ENCODE results near the gene TTYH3. TPM values are rescaled to one million over a fixed set of nuclear protein-coding genes. Genes with fewer than 3 reads are reported as not detected.

TTYH3 gene
- total and polyA plus RNA-seq, 2 of the 8 experiments (the other 6 are each of a cell fraction or from before 2014, with no cell fraction given): 66.2 to 169 TPM

DNA sequence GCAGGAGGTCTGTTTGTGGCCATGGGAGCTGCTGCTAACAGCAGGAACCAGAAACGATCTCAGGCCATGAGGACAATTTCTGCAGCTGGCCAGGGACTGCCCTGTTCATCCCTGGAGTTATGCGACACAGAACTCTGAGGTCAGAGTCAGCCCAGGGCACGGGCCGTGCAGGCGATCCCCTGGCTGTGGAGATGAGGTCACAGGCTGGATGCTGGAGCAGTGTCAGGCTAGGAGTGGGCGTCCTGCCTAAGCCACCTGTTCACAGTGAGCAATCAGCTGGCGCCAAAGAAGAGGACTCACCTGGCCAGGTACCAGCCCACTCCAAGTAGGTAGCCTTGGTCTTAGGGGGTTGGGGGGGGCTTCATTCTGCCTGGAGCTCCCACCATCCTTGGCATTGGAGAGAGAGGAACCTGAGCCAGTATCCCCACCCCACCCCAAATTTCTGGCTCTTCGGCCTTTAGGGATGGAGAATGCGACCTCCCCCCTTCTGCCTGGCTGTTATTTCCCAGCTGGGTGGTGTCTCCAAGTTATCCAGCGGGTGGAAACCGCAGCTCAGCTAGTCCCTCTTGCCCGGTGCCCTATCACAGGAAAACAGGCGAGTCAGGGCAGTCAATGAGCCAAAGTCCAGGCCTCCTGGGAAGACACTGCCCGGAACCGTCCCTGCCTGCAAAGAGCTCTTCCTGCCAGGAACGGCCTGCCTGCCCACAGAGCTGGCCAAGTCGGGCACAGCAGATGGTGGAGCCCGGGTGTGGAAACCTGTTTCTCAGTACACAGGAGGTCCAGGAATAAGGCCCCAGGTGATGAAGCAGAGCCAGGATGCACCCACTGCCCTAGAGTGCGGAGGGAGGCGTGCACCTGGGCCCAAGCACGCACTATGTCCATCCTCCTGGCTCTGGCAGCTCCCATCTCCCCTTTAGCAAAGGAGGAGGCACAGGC is 1.8 kb upstream of the TTYH3 start:
- H3K36me3 ChIP-seq (ENCODE audit: control insufficient read depth in 2 of 4, insufficient read depth in 4 of 4, low read length in 3 of 4): no peaks in the 10 kb centered on the region; a peak in 1 of 8 replicates
- H2BK5ac ChIP-seq (ENCODE audit: low read depth, low read length): no peak overlapping the region
- H4K91ac ChIP-seq (replicated peaks; ENCODE audit: insufficient read length, low read length): peak overlapping the region; percentile 2
- CTCF ChIA-PET (ENCODE audit: partially characterized antibody): interaction anchor here (0.6 to 5.0 kb wide), 9 partner anchors 9 to 108 kb away, joined by 3 to 21 read pairs (median 3); no protein-coding TSS in a partner anchor
- WGBS, 2 experiments (ENCODE audit: extremely low coverage in 1 of 2, insufficient coverage in 1 of 2, insufficient read length in 1 of 2, insufficient replicate concordance in 2 of 2, low coverage in 1 of 2, low lambda C conversion rate in 2 of 2, missing lambda C conversion rate in 1 of 2): 82% methylated on average over 21 of the region's 21 CpGs; no CpG with 5 or more reads in 1 of the 2 experiments
- peak overlapping the region; percentile 33; the same call in 1 of the 2 replicates for H2BK12ac ChIP-seq (ENCODE audit: low read depth, low read length)
- H3K4me1 ChIP-seq (replicated peaks in 1 of 4; ENCODE audit: control insufficient read depth in 3 of 4, insufficient read depth in 4 of 4, low read length in 3 of 4): peaks cover 0 to 25% (median 12%) of the 10 kb centered on the region in 4 experiments; a peak in 6 of 7 replicates
- no peak overlapping the region for H3K9ac ChIP-seq (replicated peaks in 1 of 4; ENCODE audit: extremely low read depth in 1 of 4, low read depth in 3 of 4, low read length in 3 of 4)
- H3K27ac ChIP-seq (ENCODE audit: low read depth, low read length): no peak overlapping the region
- peaks cover 6% of the 10 kb centered on the region for H3K79me1 ChIP-seq (ENCODE audit: low read depth, low read length)
- POLR2A ChIA-PET (ENCODE audit: partially characterized antibody): interaction anchor here (1.3 to 7.0 kb wide), 7 partner anchors 10 to 141 kb away, joined by 3 to 52 read pairs (median 12); no protein-coding TSS in a partner anchor
- H3K79me2 ChIP-seq (ENCODE audit: control insufficient read depth in 1 of 2, insufficient read depth in 2 of 2, low read length in 2 of 2): peaks cover 18 to 31% of the 10 kb centered on the region in 2 experiments; a peak in 3 of 4 replicates
- no peak overlapping the region for H4K8ac ChIP-seq (ENCODE audit: extremely low read depth, insufficient read depth, low read length)
- 0 out of 2 replicates have a peak overlapping the region, but pooled peaks have one; percentile 61 for H2BK20ac ChIP-seq (ENCODE audit: low read length)
- no peak overlapping the region for H3K23ac ChIP-seq (ENCODE audit: insufficient read length)
- no peaks in the 10 kb centered on the region for H3K9me3 ChIP-seq (ENCODE audit: insufficient read depth in 2 of 2, low read depth in 1 of 2, low read length in 1 of 2)
- no peak for DNase-seq (ENCODE audit: low read depth in 1 of 2, low spot score in 2 of 2)
- no peak overlapping the region for H2BK120ac ChIP-seq (replicated peaks; ENCODE audit: low read depth, low read length)
- H3K23me2 ChIP-seq (ENCODE audit: low read depth, low read length): peaks cover 18% of the 10 kb centered on the region
- H3K18ac ChIP-seq (ENCODE audit: extremely low read depth, low read length): no peak overlapping the region
- H2BK15ac ChIP-seq (ENCODE audit: low read length): peak overlapping the region; percentile 97
- no peak overlapping the region for H3K4me2 ChIP-seq (ENCODE audit: insufficient read depth in 1 of 2, low read depth in 2 of 2, low read length in 2 of 2)
- no peak overlapping the region for H3K4me3 ChIP-seq (ENCODE audit: extremely low read depth in 1 of 4, insufficient read depth in 2 of 4, low read depth in 3 of 4, low read length in 4 of 4)
- peaks cover 11 to 15% of the 10 kb centered on the region in 2 experiments for H4K20me1 ChIP-seq (replicated peaks in 1 of 2; ENCODE audit: control insufficient read depth in 1 of 2, insufficient read depth in 2 of 2, low read length in 2 of 2)
- no peak overlapping the region for H3K14ac ChIP-seq (ENCODE audit: insufficient read length)
- peak overlapping the region; percentile 93; the same call in 1 of the 2 replicates for H2AK5ac ChIP-seq (ENCODE audit: low read depth, low read length)
- H3K4ac ChIP-seq (replicated peaks; ENCODE audit: insufficient read length, low read depth, low read length): no peak overlapping the region
- no peak overlapping the region for H2AFZ ChIP-seq (ENCODE audit: low read length)
- FAIRE-seq: no peak
- no peak overlapping the region for H4K5ac ChIP-seq (ENCODE audit: insufficient read length, low read depth, low read length)
- no peak overlapping the region for H3K56ac ChIP-seq (replicated peaks; ENCODE audit: insufficient read length, low read depth, low read length)
- no peaks in the 10 kb centered on the region for H3K27me3 ChIP-seq (replicated peaks in 1 of 4; ENCODE audit: control insufficient read depth in 3 of 4, extremely low read depth in 1 of 4, insufficient read depth in 3 of 4, low read length in 3 of 4)
- TF ChIP-seq, protein P1, sequence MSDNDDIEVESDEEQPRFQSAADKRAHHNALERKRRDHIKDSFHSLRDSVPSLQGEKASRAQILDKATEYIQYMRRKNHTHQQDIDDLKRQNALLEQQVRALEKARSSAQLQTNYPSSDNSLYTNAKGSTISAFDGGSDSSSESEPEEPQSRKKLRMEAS (IDR thresholded peaks at IDR 0.05): no peak
- TF ChIP-seq MAFK (IDR thresholded peaks at IDR 0.05; ENCODE audit: low read depth, low read length): no peak
- TF ChIP-seq CBX8 (IDR thresholded peaks at IDR 0.05; ENCODE audit: borderline replicate concordance, low read depth, low read length): no peak
- TF ChIP-seq TAF1 (IDR thresholded peaks at IDR 0.05; ENCODE audit: low read depth, low read length): no peak
- no peak for TF ChIP-seq SAP30 (IDR thresholded peaks at IDR 0.05; ENCODE audit: insufficient read depth, insufficient replicate concordance, low read length)
- no peak for TF ChIP-seq JUN (IDR thresholded peaks at IDR 0.05; ENCODE audit: low read depth, low read length)
- no peak for TF ChIP-seq BACH1 (IDR thresholded peaks at IDR 0.05; ENCODE audit: low read length)
- no peak for TF ChIP-seq TAF7 (optimal IDR thresholded peaks at IDR 0.05; ENCODE audit: borderline replicate concordance, low read depth, low read length)
- TF ChIP-seq RXRA (IDR thresholded peaks at IDR 0.05; ENCODE audit: insufficient read depth, low read depth, low read length): no peak
- no peak for TF ChIP-seq GTF2F1 (IDR thresholded peaks at IDR 0.05; ENCODE audit: borderline replicate concordance, low read depth, low read length)

All from H1 (cell line).